Measurements from ENCODE around the gene ELF5.

ELF5 gene

GRCh38 chr11:34451053-34451452, 62.5 kb downstream of the ELF5 start:
- peak; percentile 23 to 76 (median 54) for DNase-seq

- DNase-seq: no peak
Measured at GRCh38 chr11:34449013-34449412, 64.6 kb downstream of the ELF5 start.

GRCh38 chr11:34448223-34448994, 65.2 kb downstream of the ELF5 start:
- DNase-seq: no peak

- DNase-seq: no peak
Measured at GRCh38 chr11:34447044-34447443, 66.5 kb downstream of the ELF5 start.

- no peak for DNase-seq
Measured at GRCh38 chr11:34446386-34446785, 67.2 kb downstream of the ELF5 start.

- peak in 1 of 4 experiments; percentile 11 for DNase-seq
Measured at GRCh38 chr11:34445956-34446355, 67.6 kb downstream of the ELF5 start.

- DNase-seq: no peak
Measured at GRCh38 chr11:34444428-34444827, 69.2 kb downstream of the ELF5 start.

GRCh38 chr11:34443136-34443535, 70.5 kb downstream of the ELF5 start:
- DNase-seq: no peak

GRCh38 chr11:34441814-34442213, 71.8 kb downstream of the ELF5 start:
- DNase-seq: no peak

GRCh38 chr11:34439610-34440198, 73.9 kb downstream of the ELF5 start:
- no peak for DNase-seq

- peak; percentile 97 to 99 (median 98) for DNase-seq
Measured at GRCh38 chr11:34438529-34439507, 74.8 kb downstream of the ELF5 start, which contains the start of gene CAT. Gene CAT, plus strand, starts transcription at chr11:34438934. Its CDS starts 80 bp downstream, at chr11:34439014.

GRCh38 chr11:34437224-34438125, 76.1 kb downstream of the ELF5 start:
- no peak for DNase-seq

GRCh38 chr11:34433899-34434298, 79.7 kb downstream of the ELF5 start:
- no peak for DNase-seq

GRCh38 chr11:34432822-34433221, 80.8 kb downstream of the ELF5 start:
- peak; percentile 46 to 76 (median 72) for DNase-seq

- peak; percentile 66 to 91 (median 81) for DNase-seq
Measured at GRCh38 chr11:34431979-34432378, 81.6 kb downstream of the ELF5 start.
